Adrenal gland (tissue), 12 donors: Measurements from ENCODE around the gene RNF141. TPM values are rescaled to one million over a fixed set of nuclear protein-coding genes. Genes with fewer than 3 reads are reported as not detected.

Experiments used
- DNase-seq, 7 donors: peaks; one replicate each; pipeline ENCODE4 v3.0.0-alpha.2; 2019 to 2020
- H3K27ac ChIP-seq, 5 donors: fragments of 200-600 bp; sonication (generic) in 4 of 5; 1 replicate in 3 of 5; 2 replicates in 2 of 5; pipeline versions ENCODE4 v1.5.1 to v1.8.0; 2016 to 2020; ENCODE audit warnings: mild to moderate bottlenecking in 1 of 5
- H3K27me3 ChIP-seq: fragments of 200-600 bp; 2 replicates; pipeline ENCODE4 v1.8.0; 2021
- H3K36me3 ChIP-seq, 2 donors: fragments of 200-600 bp; replicated peaks in 1 of 2; 1 replicate in 1 of 2; 2 replicates in 1 of 2; pipeline versions ENCODE4 v1.5.1 to v1.8.0; 2018 to 2022
- H3K4me1 ChIP-seq, 2 donors: fragments of 200-600 bp; replicated peaks in 1 of 2; 1 replicate in 1 of 2; 2 replicates in 1 of 2; pipeline versions ENCODE4 v1.5.1 to v1.8.0; 2018 to 2021
- H3K4me3 ChIP-seq, 4 donors: fragments of 200-600 bp; sonication (generic) in 3 of 4; one replicate each; pipeline ENCODE4 v1.5.1; 2016 to 2018
- H3K9me3 ChIP-seq, 3 donors: fragments of 200-600 bp; sonication (generic) in 1 of 3; replicated peaks in 1 of 3; 1 replicate in 2 of 3; 2 replicates in 1 of 3; pipeline versions ENCODE4 v1.5.1 to v1.8.0; 2016 to 2021
- POLR2A ChIP-seq, 2 donors: fragments of 450-650 bp; IDR thresholded peaks; one replicate each; pipeline ENCODE4 v1.6.1; 2017; ENCODE audit warnings: antibody characterized with exemption in 2 of 2, mild to moderate bottlenecking in 2 of 2, moderate library complexity in 1 of 2
- WGBS, 4 donors: extraction: QIAGEN DNeasy Blood & Tissue Kit in 2 of 4; methylation state at CpG; one replicate each; pipeline versions ENCODE4 v1.1.5 to v1.1.7; 2013 to 2017; 5-methylcytosine and 5-hydroxymethylcytosine counted together
- intact Hi-C, 2 donors: fragments of 100-400 bp; cut with DNase I; formaldehyde crosslinking; loops; one replicate each; pipeline versions ENCODE4 v1.14.1 to v1.15.0; 2022 to 2023
- polyA plus RNA-seq, 3 donors: library from polyadenylated mRNA; stranded (reverse); fragments of 200-250 nt in 2 of 3; fragments of 350-450 nt in 1 of 3; fragmentation: Illumina TruSeq in 1 of 3; extraction: RNeasy Lipid Tissue Mini Kit (QIAGEN cat#74804) in 1 of 3; gene quantifications; one replicate each; pipeline ENCODE4 v1.2.3, GENCODE V29; 2013 to 2014
- total RNA-seq, 9 donors: library from RNA; depleted of rRNA in 4 of 9; stranded (reverse); fragments of >200 nt in 4 of 9; fragments of 120-200 nt in 1 of 9; fragmentation: NEBNext Ultra II Directional in 1 of 9; extraction: Animal tissue kit (Norgen Biotek cat#: 25700) in 1 of 9; gene quantifications; one replicate each; pipeline versions ENCODE4 v1.1.0 to v1.2.4, GENCODE V29; 2013 to 2023
- TF ChIP-seq, protein P1 (sequence below), 6 experiments: fragments of 450-650 bp in 4 of 6; fragments of 200-600 bp in 2 of 6; sonication (generic) in 1 of 6; IDR thresholded peaks; 1 replicate in 5 of 6; 2 replicates in 1 of 6; pipeline versions ENCODE4 v1.5.1 to v1.8.0; 2016 to 2021; ENCODE audit warnings: antibody characterized with exemption in 6 of 6, mild to moderate bottlenecking in 2 of 6, moderate library complexity in 1 of 6
- donor health status: healthy with polysubstance abuse.
- donor health status: Bipolar disorder and iron deficiency.
- donor health status: DM: yes; HTN: yes; CAD: no.
- donor health status: DM: no; HTN: no; CAD: no.
- donor health status: DM: no; HTN: no; CAD: no.
- donor health status: DM: yes; HTN: yes; CAD: no.

RNF141 gene
- total and polyA plus RNA-seq, 12 donors, result 10.3 to 109 (median 56.1) TPM

DNA sequence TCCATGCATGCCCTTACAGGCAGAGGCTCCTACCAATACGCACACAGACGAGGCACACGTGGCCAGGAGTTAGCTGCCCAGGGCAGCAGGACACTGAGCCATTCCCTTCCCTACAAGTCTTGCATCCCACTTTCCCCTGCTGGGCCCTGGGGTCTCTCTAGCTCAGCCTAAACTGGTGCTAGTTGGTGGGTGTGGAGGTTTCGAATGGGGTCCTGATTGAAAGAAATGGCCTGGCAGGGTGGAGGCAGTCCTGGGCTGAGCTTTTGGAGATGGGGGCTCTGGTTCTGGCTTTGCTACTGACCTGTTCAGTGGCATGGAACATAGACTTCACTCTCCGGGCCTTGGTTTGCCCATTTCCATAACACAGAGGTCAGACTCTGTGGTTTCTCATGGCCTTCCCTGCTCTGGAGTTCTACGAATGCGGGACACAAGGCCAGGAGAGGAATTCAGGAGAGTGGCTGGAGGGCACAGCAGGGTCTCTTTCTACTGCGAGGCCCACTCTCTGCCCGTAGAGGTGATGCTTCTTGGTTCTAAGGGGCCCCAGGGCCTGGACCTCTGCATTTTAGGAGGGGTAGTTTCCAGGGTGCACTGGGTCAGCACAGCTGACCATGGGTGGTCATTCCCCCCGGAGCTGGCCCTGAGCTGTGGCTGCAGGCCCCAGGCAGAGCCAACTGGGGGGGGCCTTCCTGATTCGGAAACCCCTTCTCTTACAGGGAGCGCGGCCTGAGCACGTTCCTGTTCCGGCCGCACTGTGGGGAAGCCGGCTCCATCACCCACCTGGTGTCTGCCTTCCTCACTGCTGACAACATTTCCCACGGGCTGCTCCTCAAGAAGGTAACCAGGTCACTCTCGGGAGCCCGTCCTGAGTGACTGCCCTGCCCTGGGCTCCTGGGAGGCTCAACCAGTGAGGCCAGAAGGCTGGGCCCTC lies 40.0 kb downstream of the RNF141 start:
- peaks cover 0 to 77% of the 10 kb centered on the region in 2 donors for H3K36me3 ChIP-seq
- intact Hi-C loops, result no loop called here
- peak in 2 of 7 donors; percentile 13 to 37 for DNase-seq
- H3K4me3 ChIP-seq, result no peak overlapping the region
- H3K27ac ChIP-seq, result no peak overlapping the region
- WGBS, 4 donors, result 89 to 95% (median 92%) methylated on average over 11 to 20 of the region's 20 CpGs
- TF ChIP-seq, protein P1, sequence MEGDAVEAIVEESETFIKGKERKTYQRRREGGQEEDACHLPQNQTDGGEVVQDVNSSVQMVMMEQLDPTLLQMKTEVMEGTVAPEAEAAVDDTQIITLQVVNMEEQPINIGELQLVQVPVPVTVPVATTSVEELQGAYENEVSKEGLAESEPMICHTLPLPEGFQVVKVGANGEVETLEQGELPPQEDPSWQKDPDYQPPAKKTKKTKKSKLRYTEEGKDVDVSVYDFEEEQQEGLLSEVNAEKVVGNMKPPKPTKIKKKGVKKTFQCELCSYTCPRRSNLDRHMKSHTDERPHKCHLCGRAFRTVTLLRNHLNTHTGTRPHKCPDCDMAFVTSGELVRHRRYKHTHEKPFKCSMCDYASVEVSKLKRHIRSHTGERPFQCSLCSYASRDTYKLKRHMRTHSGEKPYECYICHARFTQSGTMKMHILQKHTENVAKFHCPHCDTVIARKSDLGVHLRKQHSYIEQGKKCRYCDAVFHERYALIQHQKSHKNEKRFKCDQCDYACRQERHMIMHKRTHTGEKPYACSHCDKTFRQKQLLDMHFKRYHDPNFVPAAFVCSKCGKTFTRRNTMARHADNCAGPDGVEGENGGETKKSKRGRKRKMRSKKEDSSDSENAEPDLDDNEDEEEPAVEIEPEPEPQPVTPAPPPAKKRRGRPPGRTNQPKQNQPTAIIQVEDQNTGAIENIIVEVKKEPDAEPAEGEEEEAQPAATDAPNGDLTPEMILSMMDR (IDR thresholded peaks at IDR 0.05), result no peak
- no peak for TF ChIP-seq POLR2A (IDR thresholded peaks at IDR 0.05)
- no peaks in the 10 kb centered on the region for H3K9me3 ChIP-seq
- H3K27me3 ChIP-seq, result no peaks in the 10 kb centered on the region
- peaks cover 0 to 4% of the 10 kb centered on the region in 2 donors for H3K4me1 ChIP-seq

DNA sequence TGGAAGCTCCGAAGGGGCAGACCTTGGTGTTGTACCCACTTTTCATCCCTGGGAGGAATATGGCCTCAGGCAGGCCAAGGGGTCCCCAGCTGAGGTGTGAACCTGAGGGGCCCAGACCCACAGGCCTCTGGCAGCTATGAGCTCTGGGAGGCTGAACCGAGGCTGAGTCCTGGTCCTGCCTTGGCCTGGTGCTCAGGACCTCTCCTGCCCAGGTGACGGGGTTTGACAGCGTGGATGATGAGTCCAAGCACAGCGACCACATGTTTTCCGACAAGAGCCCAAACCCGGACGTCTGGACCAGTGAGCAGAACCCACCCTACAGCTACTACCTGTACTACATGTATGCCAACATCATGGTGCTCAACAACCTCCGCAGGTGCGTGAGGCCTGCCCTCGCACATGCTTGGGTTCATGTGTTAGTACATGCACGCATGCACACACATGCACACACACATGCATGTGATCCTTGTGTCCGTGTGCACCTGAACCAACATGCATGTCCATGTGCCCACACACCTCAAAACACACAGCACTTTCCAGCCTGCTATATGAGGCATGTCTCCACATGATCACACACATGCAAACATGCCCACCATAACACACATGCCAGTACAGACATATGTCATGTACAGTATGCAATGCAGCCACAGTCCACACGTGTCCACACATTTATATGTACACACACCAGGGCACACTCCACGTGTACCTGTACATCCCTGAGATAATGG lies 40.9 kb downstream of the RNF141 start:
- intact Hi-C loops, result no loop called here
- Histone ChIP-seq H3K36me3 (peaks cover 0 to 77% of the 10 kb centered on the region in 2 donors), H3K27me3 (no peaks in the 10 kb centered on the region), H3K4me1 (peaks cover 0 to 4% of the 10 kb centered on the region in 2 donors), H3K9me3 (no peaks in the 10 kb centered on the region), H3K27ac (no peak overlapping the region), H3K4me3 (no peak overlapping the region)
- TF ChIP-seq, protein P1 (IDR thresholded peaks at IDR 0.05), result no peak
- TF ChIP-seq POLR2A (IDR thresholded peaks at IDR 0.05), result no peak
- DNase-seq, result peak in 3 of 7 donors; percentile 13 to 50 (median 14)
- 83 to 94% (median 93%) methylated on average over 10 to 15 of the region's 15 CpGs for WGBS, 4 donors

DNA sequence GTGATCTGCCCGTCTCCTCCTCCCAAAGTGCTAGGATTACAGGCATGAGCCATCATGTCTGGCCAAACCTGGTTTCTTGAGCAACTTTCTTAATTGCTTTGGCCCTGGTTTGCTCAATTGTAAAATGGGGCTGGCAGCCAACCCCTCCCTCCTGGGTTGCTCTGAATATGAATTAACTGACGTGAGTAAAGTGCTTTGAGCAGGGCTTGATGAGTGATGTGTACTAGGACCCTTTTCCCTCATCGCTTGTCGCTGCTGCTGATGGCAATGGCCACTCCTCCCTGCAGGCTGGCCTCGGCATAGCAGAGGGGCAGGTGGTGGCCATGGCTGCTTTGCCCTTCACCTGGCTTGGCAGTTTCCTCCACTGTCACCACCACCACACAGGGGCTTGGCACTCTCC lies 41.5 kb downstream of the RNF141 start:
- H3K36me3 ChIP-seq, result peaks cover 0 to 77% of the 10 kb centered on the region in 2 donors
- H3K4me1 ChIP-seq, result peaks cover 0 to 4% of the 10 kb centered on the region in 2 donors
- no peaks in the 10 kb centered on the region for H3K27me3 ChIP-seq
- intact Hi-C loops, result no loop called here
- peak in 4 of 7 donors; percentile 14 to 53 (median 40) for DNase-seq
- 64 to 84% (median 72%) methylated on average over 2 to 5 of the region's 5 CpGs for WGBS, 4 donors
- no peak overlapping the region for H3K27ac ChIP-seq
- no peaks in the 10 kb centered on the region for H3K9me3 ChIP-seq
- H3K4me3 ChIP-seq, result no peak overlapping the region
- TF ChIP-seq, protein P1 (IDR thresholded peaks at IDR 0.05), result no peak
- no peak for TF ChIP-seq POLR2A (IDR thresholded peaks at IDR 0.05)
